HepG2 (cell line): ENCODE measurements around the gene B9D2. TPM values are rescaled to one million over a fixed set of nuclear protein-coding genes. Genes with fewer than 3 reads are reported as not detected.

ENCODE experiments used
- ARHGAP35 ChIP-seq: sonication (generic); formaldehyde crosslinking; IDR thresholded peaks from 2 replicates; pipeline ENCODE4 v1.9.0; 2022; ENCODE audit warnings: mild to moderate bottlenecking, inconsistent platforms, moderate library complexity, missing genetic modification reagents, borderline replicate concordance
- ATM ChIP-seq: fragments of 450-650 bp; IDR thresholded peaks from 2 replicates; pipeline ENCODE4 v1.7.1; 2017; ENCODE audit warnings: mild to moderate bottlenecking, borderline replicate concordance
- CBX1 ChIP-seq: IDR thresholded peaks from one replicate; pipeline ENCODE4 v1.6.1; 2016; ENCODE audit warnings: antibody characterized with exemption, low read depth
- CHD4 ChIP-seq: fragments of 200-600 bp; sonication (generic); IDR thresholded peaks from 2 replicates; pipeline ENCODE4 v1.7.0; 2017; ENCODE audit warnings: mild to moderate bottlenecking, low read length, borderline replicate concordance
- HMG20B ChIP-seq: conservative IDR thresholded peaks from 2 replicates; pipeline ENCODE4 v1.6.1; 2016; ENCODE audit warnings: missing genetic modification reagents, missing compliant biosample characterization
- LCORL ChIP-seq, 2 experiments: fragments of 450-650 bp in 1 of 2; sonication (generic) in 1 of 2; formaldehyde crosslinking in 1 of 2; IDR thresholded peaks; 2 replicates each; pipeline versions ENCODE4 v1.5.0 to v1.6.1; 2017 to 2020; ENCODE audit warnings: antibody characterized with exemption in 1 of 2, missing genetic modification reagents in 1 of 2
- MTA1 ChIP-seq: sonication (generic); formaldehyde crosslinking; IDR thresholded peaks from 2 replicates; pipeline ENCODE4 v1.4.0; 2020; ENCODE audit warnings: missing genetic modification reagents, mild to moderate bottlenecking, borderline replicate concordance
- POLR2AphosphoS2 ChIP-seq: IDR thresholded peaks from 2 replicates; pipeline ENCODE4 v1.6.1; 2011; ENCODE audit warnings: low read depth, low read length, improper control_type of control experiment
- SAFB2 ChIP-seq: sonication (generic); formaldehyde crosslinking; IDR thresholded peaks from 2 replicates; pipeline ENCODE4 v1.5.1; 2020; ENCODE audit warnings: missing genetic modification reagents, low read depth, mild to moderate bottlenecking, borderline replicate concordance
- STAT5B ChIP-seq: sonication (generic); formaldehyde crosslinking; IDR thresholded peaks from 2 replicates; pipeline ENCODE4 v1.4.0; 2020; ENCODE audit warnings: missing genetic modification reagents
- TBX3 ChIP-seq: fragments of 450-650 bp; IDR thresholded peaks from 2 replicates; pipeline ENCODE4 v1.6.1; 2017; ENCODE audit warnings: antibody characterized with exemption, mild to moderate bottlenecking, inconsistent platforms, borderline replicate concordance
- ZMYM2 ChIP-seq: sonication (generic); formaldehyde crosslinking; IDR thresholded peaks from 2 replicates; pipeline ENCODE4 v1.8.0; 2022; ENCODE audit warnings: mild to moderate bottlenecking, missing genetic modification reagents
- ZNF737 ChIP-seq: sonication (generic); formaldehyde crosslinking; IDR thresholded peaks from 2 replicates; pipeline ENCODE4 v1.5.0; 2020; ENCODE audit warnings: missing genetic modification reagents, mild to moderate bottlenecking, borderline replicate concordance
- ZNF83 ChIP-seq: sonication (generic); formaldehyde crosslinking; IDR thresholded peaks from 2 replicates; pipeline ENCODE4 v1.4.0; 2020; ENCODE audit warnings: missing genetic modification reagents, mild to moderate bottlenecking, borderline replicate concordance
- ZSCAN25 ChIP-seq: sonication (generic); formaldehyde crosslinking; IDR thresholded peaks from 2 replicates; pipeline ENCODE4 v1.8.0; 2022; ENCODE audit warnings: mild to moderate bottlenecking, missing genetic modification reagents
- polyA plus RNA-seq, 8 experiments: library from polyadenylated mRNA; depleted of rRNA in 3 of 8; stranded (reverse) in 7 of 8; unstranded in 1 of 8; fragments of >200 nt; fragmentation: Illumina TruSeq in 4 of 8; extraction: Trizol in 4 of 8; gene quantifications; 2 replicates each; pipeline versions ENCODE4 v1.2.1 to v1.2.3, GENCODE V29; 2011 to 2016; ENCODE audit warnings: low read depth in 4 of 8, missing spikeins in 1 of 8, mixed read lengths in 1 of 8; ENCODE audit not compliant: insufficient read depth in 1 of 8
- total RNA-seq, 5 experiments: library from RNA; depleted of rRNA; stranded (reverse); fragments of >200 nt; fragmentation: Illumina TruSeq; extraction: Trizol; gene quantifications; 2 replicates each; pipeline ENCODE4 v1.2.3, GENCODE V29; 2016; ENCODE audit warnings: low read depth in 1 of 5
- TF ChIP-seq, protein P1 (sequence below), 2 experiments: sonication (generic) in 1 of 2; formaldehyde crosslinking in 1 of 2; IDR thresholded peaks; 2 replicates each; pipeline versions ENCODE4 v1.5.1 to v1.6.1; 2011 to 2020; ENCODE audit warnings: borderline replicate concordance in 1 of 2, low read depth in 1 of 2, low read length in 1 of 2, mild to moderate bottlenecking in 1 of 2, missing genetic modification reagents in 1 of 2, moderate library complexity in 1 of 2
- TF ChIP-seq, protein P2 (sequence below): sonication (generic); formaldehyde crosslinking; IDR thresholded peaks from 2 replicates; pipeline ENCODE4 v1.4.0; 2020; ENCODE audit warnings: mild to moderate bottlenecking, missing genetic modification reagents
- TF ChIP-seq, protein P3 (sequence below): sonication (generic); formaldehyde crosslinking; IDR thresholded peaks from 2 replicates; pipeline ENCODE4 v1.5.1; 2020; ENCODE audit warnings: missing genetic modification reagents, mild to moderate bottlenecking, borderline replicate concordance
- TF ChIP-seq, protein P4 (sequence below): sonication (generic); formaldehyde crosslinking; conservative IDR thresholded peaks from 2 replicates; pipeline ENCODE4 v1.8.0; 2022; ENCODE audit warnings: missing genetic modification reagents

The B9D2 gene
- total and polyA plus RNA-seq, 2 of the 13 experiments (the other 11 are each of a cell fraction or from before 2014, with no cell fraction given), result 3.1 to 4.4 TPM

DNA sequence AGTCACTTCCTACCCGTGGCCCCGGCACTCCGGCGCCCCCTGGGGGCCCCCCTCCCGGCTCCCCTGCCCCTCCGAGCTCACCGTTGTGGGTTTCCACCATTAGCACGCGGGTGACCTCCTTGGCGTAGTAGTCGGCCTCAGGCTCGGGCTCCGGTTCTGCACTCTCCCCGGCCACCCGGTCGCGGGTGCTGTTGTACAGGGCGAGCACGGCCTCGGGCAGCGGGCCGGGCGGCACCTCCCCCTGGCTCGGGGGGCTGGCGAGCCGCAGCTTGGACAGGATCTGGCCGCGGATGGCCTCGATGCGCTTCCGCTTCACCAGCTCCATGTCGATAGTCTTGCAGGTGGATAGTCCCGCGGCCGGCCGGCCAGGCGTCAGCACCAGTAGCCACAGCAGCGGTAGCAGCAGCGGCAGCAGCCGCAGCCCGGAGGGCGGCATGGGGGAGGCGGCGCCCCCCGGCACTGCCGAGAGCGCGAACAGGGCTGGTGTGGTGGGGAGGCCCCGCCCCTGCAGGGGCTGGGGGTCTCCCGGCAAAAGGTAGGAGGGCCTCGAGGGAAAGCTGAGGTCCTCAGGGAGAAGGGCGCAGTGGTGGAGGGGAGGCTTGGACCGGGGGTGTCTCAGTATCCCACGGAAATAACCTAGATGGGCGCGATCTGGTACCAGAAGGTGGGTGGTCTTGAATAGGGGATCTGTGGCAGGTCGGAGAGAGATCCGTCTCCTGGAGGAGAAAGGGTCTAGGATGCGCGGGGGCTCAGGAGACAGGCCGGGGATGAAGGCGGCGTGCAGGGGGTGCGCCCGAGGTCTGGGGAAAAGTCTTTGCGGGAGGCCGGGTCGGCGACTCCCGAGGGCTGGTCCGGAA lies 11.1 kb downstream of the B9D2 start (continued):
- TF ChIP-seq, protein P1, sequence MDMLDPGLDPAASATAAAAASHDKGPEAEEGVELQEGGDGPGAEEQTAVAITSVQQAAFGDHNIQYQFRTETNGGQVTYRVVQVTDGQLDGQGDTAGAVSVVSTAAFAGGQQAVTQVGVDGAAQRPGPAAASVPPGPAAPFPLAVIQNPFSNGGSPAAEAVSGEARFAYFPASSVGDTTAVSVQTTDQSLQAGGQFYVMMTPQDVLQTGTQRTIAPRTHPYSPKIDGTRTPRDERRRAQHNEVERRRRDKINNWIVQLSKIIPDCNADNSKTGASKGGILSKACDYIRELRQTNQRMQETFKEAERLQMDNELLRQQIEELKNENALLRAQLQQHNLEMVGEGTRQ (IDR thresholded peaks at IDR 0.05; ENCODE audit: low read depth, low read length), result no peak
- TF ChIP-seq, protein P1 (CRISPR knock-in tag; IDR thresholded peaks at IDR 0.05; ENCODE audit: borderline replicate concordance), result no peak
- no peak for TF ChIP-seq SAFB2 (CRISPR knock-in tag)
- TF ChIP-seq HMG20B (CRISPR knock-in tag), result no peak
- 0 out of 2 replicates have a peak, but pooled peaks have one; percentile 31 for TF ChIP-seq ZNF83 (CRISPR knock-in tag)
- TF ChIP-seq ZNF737 (CRISPR knock-in tag), result no peak
- peak; percentile 65; the same call in 1 of the 2 replicates for TF ChIP-seq MTA1
- no peak for TF ChIP-seq ZMYM2 (CRISPR knock-in tag)
- no peak for TF ChIP-seq ATM
- no peak for TF ChIP-seq ARHGAP35 (CRISPR knock-in tag)
- no peak for TF ChIP-seq CBX1
- TF ChIP-seq, protein P2, sequence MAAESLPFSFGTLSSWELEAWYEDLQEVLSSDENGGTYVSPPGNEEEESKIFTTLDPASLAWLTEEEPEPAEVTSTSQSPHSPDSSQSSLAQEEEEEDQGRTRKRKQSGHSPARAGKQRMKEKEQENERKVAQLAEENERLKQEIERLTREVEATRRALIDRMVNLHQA (CRISPR knock-in tag), result no peak
- TF ChIP-seq CHD4, result no peak
- no peak for TF ChIP-seq ZSCAN25 (CRISPR knock-in tag)
- TF ChIP-seq, protein P3, sequence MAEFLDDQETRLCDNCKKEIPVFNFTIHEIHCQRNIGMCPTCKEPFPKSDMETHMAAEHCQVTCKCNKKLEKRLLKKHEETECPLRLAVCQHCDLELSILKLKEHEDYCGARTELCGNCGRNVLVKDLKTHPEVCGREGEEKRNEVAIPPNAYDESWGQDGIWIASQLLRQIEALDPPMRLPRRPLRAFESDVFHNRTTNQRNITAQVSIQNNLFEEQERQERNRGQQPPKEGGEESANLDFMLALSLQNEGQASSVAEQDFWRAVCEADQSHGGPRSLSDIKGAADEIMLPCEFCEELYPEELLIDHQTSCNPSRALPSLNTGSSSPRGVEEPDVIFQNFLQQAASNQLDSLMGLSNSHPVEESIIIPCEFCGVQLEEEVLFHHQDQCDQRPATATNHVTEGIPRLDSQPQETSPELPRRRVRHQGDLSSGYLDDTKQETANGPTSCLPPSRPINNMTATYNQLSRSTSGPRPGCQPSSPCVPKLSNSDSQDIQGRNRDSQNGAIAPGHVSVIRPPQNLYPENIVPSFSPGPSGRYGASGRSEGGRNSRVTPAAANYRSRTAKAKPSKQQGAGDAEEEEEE, result no peak
- no peak for TF ChIP-seq TBX3
- TF ChIP-seq STAT5B (CRISPR knock-in tag), result no peak
- TF ChIP-seq, protein P4, sequence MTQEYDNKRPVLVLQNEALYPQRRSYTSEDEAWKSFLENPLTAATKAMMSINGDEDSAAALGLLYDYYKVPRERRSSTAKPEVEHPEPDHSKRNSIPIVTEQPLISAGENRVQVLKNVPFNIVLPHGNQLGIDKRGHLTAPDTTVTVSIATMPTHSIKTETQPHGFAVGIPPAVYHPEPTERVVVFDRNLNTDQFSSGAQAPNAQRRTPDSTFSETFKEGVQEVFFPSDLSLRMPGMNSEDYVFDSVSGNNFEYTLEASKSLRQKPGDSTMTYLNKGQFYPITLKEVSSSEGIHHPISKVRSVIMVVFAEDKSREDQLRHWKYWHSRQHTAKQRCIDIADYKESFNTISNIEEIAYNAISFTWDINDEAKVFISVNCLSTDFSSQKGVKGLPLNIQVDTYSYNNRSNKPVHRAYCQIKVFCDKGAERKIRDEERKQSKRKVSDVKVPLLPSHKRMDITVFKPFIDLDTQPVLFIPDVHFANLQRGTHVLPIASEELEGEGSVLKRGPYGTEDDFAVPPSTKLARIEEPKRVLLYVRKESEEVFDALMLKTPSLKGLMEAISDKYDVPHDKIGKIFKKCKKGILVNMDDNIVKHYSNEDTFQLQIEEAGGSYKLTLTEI, result no peak
- TF ChIP-seq LCORL (IDR thresholded peaks at IDR 0.05), result no peak
- peak; percentile 34; the same call in 1 of the 2 replicates for TF ChIP-seq LCORL (CRISPR knock-in tag; IDR thresholded peaks at IDR 0.05)
- TF ChIP-seq POLR2AphosphoS2, result no peak
